HG03432 (cell line): Measurements from ENCODE around the gene WNT8B.

Experiments used
- ATAC-seq: cut with Tn5 transposase; IDR thresholded peaks from one replicate; pipeline ENCODE4 v1.9.1; 2021; ENCODE audit warnings: mild to moderate bottlenecking, moderate library complexity; ENCODE audit not compliant: unreplicated experiment

The WNT8B gene

GRCh38 chr10:100482834-100483185, 20.0 kb downstream of the WNT8B start:
- no peak for ATAC-seq

- ATAC-seq: no peak
Measured at GRCh38 chr10:100483876-100484666, 21.3 kb downstream of the WNT8B start.

- ATAC-seq: no peak
Measured at GRCh38 chr10:100485366-100485765, 22.6 kb downstream of the WNT8B start.

GRCh38 chr10:100485801-100486495, 23.1 kb downstream of the WNT8B start:
- ATAC-seq: no peak

- no peak for ATAC-seq
Measured at GRCh38 chr10:100487529-100487928, 24.7 kb downstream of the WNT8B start.

- ATAC-seq: no peak
Measured at GRCh38 chr10:100489396-100489795, 26.6 kb downstream of the WNT8B start.

GRCh38 chr10:100490531-100490930, 27.7 kb downstream of the WNT8B start:
- no peak for ATAC-seq

GRCh38 chr10:100496567-100496966, 33.8 kb downstream of the WNT8B start:
- no peak for ATAC-seq

GRCh38 chr10:100498059-100498458, 35.2 kb downstream of the WNT8B start:
- ATAC-seq: no peak

GRCh38 chr10:100501423-100501822, 38.6 kb downstream of the WNT8B start:
- ATAC-seq: no peak

GRCh38 chr10:100502926-100503494, 40.2 kb downstream of the WNT8B start:
- no peak for ATAC-seq

GRCh38 chr10:100504096-100504495, 41.3 kb downstream of the WNT8B start:
- ATAC-seq: no peak

- ATAC-seq: no peak
Measured at GRCh38 chr10:100505164-100505563, 42.4 kb downstream of the WNT8B start.

- no peak for ATAC-seq
Measured at GRCh38 chr10:100506596-100507356, 44.0 kb downstream of the WNT8B start.

GRCh38 chr10:100507357-100507732, 44.5 kb downstream of the WNT8B start:
- ATAC-seq: no peak

GRCh38 chr10:100508266-100508665, 45.5 kb downstream of the WNT8B start:
- ATAC-seq: no peak

- ATAC-seq: no peak
Measured at GRCh38 chr10:100508691-100509150, 45.9 kb downstream of the WNT8B start.

- ATAC-seq: no peak
Measured at GRCh38 chr10:100509241-100509840, 46.5 kb downstream of the WNT8B start.

GRCh38 chr10:100510533-100511308, 47.9 kb downstream of the WNT8B start:
- ATAC-seq: no peak

GRCh38 chr10:100515612-100516011, 52.8 kb downstream of the WNT8B start:
- no peak for ATAC-seq
